Gastroesophageal sphincter (tissue), 4 donors: Measurements from ENCODE around the gene DPM2. TPM values are rescaled to one million over a fixed set of nuclear protein-coding genes. Genes with fewer than 3 reads are reported as not detected.

Experiments
- ATAC-seq: fragments of 150-250 bp; one replicate; pipeline ENCODE4 v1.9.1; 2016; ENCODE audit warnings: mild to moderate bottlenecking, moderate library complexity
- H3K27ac ChIP-seq, 4 donors: fragments of 200-600 bp; sonication (generic) in 3 of 4; 1 replicate in 3 of 4; 2 replicates in 1 of 4; pipeline ENCODE4 v1.5.1; 2016 to 2019
- H3K27me3 ChIP-seq: fragments of 200-600 bp; sonication (generic); one replicate; pipeline ENCODE4 v1.5.1; 2019
- H3K36me3 ChIP-seq, 2 donors: fragments of 200-600 bp; sonication (generic); one replicate each; pipeline ENCODE4 v1.5.1; 2019; ENCODE audit warnings: control low read depth in 1 of 2
- H3K4me1 ChIP-seq, 3 donors: fragments of 200-600 bp; sonication (generic); 1 replicate in 2 of 3; 2 replicates in 1 of 3; pipeline ENCODE4 v1.5.1; 2016 to 2019; ENCODE audit warnings: control low read depth in 2 of 3
- H3K4me3 ChIP-seq, 2 donors: fragments of 200-600 bp; sonication (generic); one replicate each; pipeline ENCODE4 v1.5.1; 2019; ENCODE audit warnings: mild to moderate bottlenecking in 1 of 2, moderate library complexity in 1 of 2
- H3K9me3 ChIP-seq, 3 donors: fragments of 200-600 bp; sonication (generic); one replicate each; pipeline ENCODE4 v1.5.1; 2017 to 2019; ENCODE audit warnings: control low read depth in 2 of 3
- EP300 ChIP-seq: sonication (generic); formaldehyde crosslinking; IDR thresholded peaks from one replicate; pipeline ENCODE4 v1.6.1; 2017; ENCODE audit warnings: antibody characterized with exemption, mild to moderate bottlenecking
- POLR2A ChIP-seq, 2 donors: fragments of 450-650 bp; IDR thresholded peaks; one replicate each; pipeline ENCODE4 v1.6.1; 2017; ENCODE audit warnings: antibody characterized with exemption in 2 of 2, mild to moderate bottlenecking in 2 of 2, moderate library complexity in 1 of 2
- POLR2AphosphoS5 ChIP-seq: sonication (generic); formaldehyde crosslinking; IDR thresholded peaks from one replicate; pipeline ENCODE4 v1.6.1; 2017; ENCODE audit warnings: antibody characterized with exemption
- WGBS, 2 donors: methylation state at CpG; one replicate each; pipeline ENCODE4 v1.1.5; 2018; ENCODE audit warnings: low coverage in 1 of 2; 5-methylcytosine and 5-hydroxymethylcytosine counted together
- total RNA-seq, 4 donors: library from RNA; depleted of rRNA; stranded (reverse); fragments of >200 nt; gene quantifications; one replicate each; pipeline ENCODE4 v1.1.0, GENCODE V29; 2016
- TF ChIP-seq, protein P1 (sequence below), 4 experiments: fragments of 200-600 bp in 2 of 4; fragments of 450-650 bp in 2 of 4; sonication (generic) in 1 of 4; IDR thresholded peaks; one replicate each; pipeline ENCODE4 v1.5.1; 2017 to 2019; ENCODE audit warnings: antibody characterized with exemption in 4 of 4, mild to moderate bottlenecking in 2 of 4, moderate library complexity in 2 of 4

DPM2 gene
- total RNA-seq, 4 donors from 2014 or later, result 8.9 to 15.0 (median 11.2) TPM

DNA sequence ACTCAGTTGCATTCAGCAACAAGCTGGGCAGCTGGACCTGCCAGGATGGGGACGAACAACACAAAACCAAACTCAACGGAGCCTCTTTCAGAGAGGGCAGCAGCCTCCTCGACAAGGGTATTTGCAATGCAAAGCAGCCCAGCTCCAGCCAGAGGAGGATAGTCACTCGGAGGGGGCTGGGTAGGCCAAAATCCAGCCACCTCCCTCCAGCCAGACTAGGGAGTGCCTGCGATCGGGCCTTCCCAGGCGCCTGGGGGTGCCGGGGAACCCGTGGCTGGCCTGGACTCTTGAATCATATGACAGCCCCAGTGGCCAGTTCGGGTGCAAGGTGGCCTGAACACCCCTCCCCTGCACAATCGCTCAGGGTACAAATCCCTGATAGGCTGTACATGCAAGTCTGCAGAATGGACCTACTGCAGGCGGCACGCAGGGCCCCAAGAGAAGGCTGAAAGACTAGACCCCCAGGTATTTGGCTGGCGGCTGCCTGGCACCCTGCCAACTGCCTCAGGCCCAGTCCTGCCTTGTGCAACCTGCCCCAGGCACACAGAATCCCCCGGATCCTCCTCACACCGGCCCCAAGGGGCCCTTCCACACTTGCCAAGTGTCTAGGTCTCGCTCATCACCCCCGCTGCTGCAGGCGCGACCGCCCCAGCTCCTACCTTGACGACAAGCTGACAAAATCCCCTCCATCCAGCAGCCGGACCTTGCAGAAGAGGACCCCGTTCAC lies 41.8 kb upstream of the DPM2 start:
- peak in 1 of 2 donors; percentile 15 for TF ChIP-seq POLR2A (IDR thresholded peaks at IDR 0.05)
- TF ChIP-seq, protein P1, sequence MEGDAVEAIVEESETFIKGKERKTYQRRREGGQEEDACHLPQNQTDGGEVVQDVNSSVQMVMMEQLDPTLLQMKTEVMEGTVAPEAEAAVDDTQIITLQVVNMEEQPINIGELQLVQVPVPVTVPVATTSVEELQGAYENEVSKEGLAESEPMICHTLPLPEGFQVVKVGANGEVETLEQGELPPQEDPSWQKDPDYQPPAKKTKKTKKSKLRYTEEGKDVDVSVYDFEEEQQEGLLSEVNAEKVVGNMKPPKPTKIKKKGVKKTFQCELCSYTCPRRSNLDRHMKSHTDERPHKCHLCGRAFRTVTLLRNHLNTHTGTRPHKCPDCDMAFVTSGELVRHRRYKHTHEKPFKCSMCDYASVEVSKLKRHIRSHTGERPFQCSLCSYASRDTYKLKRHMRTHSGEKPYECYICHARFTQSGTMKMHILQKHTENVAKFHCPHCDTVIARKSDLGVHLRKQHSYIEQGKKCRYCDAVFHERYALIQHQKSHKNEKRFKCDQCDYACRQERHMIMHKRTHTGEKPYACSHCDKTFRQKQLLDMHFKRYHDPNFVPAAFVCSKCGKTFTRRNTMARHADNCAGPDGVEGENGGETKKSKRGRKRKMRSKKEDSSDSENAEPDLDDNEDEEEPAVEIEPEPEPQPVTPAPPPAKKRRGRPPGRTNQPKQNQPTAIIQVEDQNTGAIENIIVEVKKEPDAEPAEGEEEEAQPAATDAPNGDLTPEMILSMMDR (IDR thresholded peaks at IDR 0.05), result peak in 2 of 4 experiments; percentile 14 to 17
- TF ChIP-seq POLR2AphosphoS5, result no peak
- ATAC-seq, result no peak
- peak overlapping the region; percentile 45 to 92 (median 90) for H3K27ac ChIP-seq
- no peaks in the 10 kb centered on the region for H3K9me3 ChIP-seq
- H3K36me3 ChIP-seq, result no peaks in the 10 kb centered on the region
- H3K27me3 ChIP-seq, result no peaks in the 10 kb centered on the region
- WGBS, 2 donors, result 0% methylated on average over 2 of the region's 24 CpGs; no CpG with 5 or more reads in 1 of the 2 donors
- H3K4me1 ChIP-seq, result peaks cover 4 to 75% (median 58%) of the 10 kb centered on the region in 3 donors
- peak overlapping the region; percentile 53 to 72 for H3K4me3 ChIP-seq

DNA sequence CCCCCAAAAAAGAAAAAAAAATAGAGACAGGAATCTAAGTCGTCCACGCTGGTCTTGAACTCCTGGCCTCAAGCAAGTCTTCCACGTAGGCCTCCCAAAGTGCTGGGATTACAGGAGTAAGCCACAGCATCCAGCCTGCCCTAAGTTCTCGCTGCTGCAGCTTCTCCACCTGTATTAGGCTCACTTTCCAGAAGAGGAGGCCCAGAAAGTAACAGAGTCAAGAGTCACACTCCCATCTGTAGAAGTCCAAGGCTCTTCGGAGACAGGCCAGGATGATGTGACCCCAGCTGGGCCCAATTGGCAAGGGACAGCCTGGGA lies 41.3 kb upstream of the DPM2 start:
- ATAC-seq, result no peak
- peak overlapping the region; percentile 10 to 92 (median 90) for H3K27ac ChIP-seq
- peaks cover 9 to 80% (median 64%) of the 10 kb centered on the region in 3 donors for H3K4me1 ChIP-seq

DNA sequence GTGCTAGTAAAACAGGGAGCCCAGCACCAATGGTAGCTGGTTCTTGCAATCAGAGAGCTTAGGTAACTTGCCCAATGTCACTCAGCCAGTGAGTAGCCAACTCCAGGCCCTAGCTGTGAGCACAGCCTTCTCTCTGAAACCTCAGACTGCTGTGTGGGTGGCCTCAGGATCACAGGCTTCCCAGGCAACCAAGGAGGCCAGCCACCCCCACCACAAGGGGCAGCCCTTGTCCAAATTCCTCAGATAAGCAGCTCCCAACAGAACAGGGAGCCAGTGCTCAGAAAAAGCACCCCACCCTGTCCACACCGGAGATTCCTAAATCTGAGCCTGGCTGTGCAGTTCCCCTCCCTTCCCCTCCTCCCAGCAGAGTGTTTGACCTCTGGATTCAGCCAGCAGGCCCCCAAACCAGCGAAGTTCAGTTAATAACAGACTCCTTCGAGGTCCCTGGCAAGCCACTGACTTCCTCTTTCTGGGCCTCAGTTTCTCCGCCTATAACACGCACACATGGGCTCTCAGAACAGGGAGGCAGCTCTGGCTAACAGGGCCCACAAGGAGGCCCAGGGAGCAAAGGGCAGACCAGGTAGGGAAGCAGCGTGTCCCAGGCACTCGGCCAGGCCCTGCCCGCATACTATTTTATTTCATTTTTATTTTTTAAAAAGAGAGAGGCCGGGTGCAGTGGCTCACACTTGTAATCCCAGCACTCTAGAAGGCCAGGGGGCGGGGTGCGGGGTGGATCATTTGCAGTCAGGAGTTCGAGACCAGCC lies 40.4 kb upstream of the DPM2 start:
- H3K36me3 ChIP-seq, result no peaks in the 10 kb centered on the region
- peaks cover 12 to 89% (median 73%) of the 10 kb centered on the region in 3 donors for H3K4me1 ChIP-seq
- H3K9me3 ChIP-seq, result no peaks in the 10 kb centered on the region
- 10 to 19% methylated on average over 4 to 7 of the region's 12 CpGs for WGBS, 2 donors
- peak overlapping the region; percentile 53 to 72 for H3K4me3 ChIP-seq
- peak overlapping the region; percentile 16 to 92 (median 90) for H3K27ac ChIP-seq
- ATAC-seq, result peak; percentile 26
- TF ChIP-seq POLR2AphosphoS5, result peak; percentile 20
- TF ChIP-seq EP300, result no peak
- TF ChIP-seq POLR2A (IDR thresholded peaks at IDR 0.05), result no peak
- no peaks in the 10 kb centered on the region for H3K27me3 ChIP-seq

More for the DNA sequence above, 41.3 kb upstream of the DPM2 start:
- no peaks in the 10 kb centered on the region for H3K36me3 ChIP-seq
- H3K27me3 ChIP-seq, result no peaks in the 10 kb centered on the region
- H3K9me3 ChIP-seq, result no peaks in the 10 kb centered on the region
- 33 to 36% methylated on average over 2 of the region's 5 CpGs for WGBS, 2 donors
- TF ChIP-seq EP300, result no peak
- TF ChIP-seq POLR2A (IDR thresholded peaks at IDR 0.05), result no peak
- TF ChIP-seq, protein P1 (IDR thresholded peaks at IDR 0.05), result no peak
- TF ChIP-seq POLR2AphosphoS5, result no peak
- peak overlapping the region; percentile 53 to 72 for H3K4me3 ChIP-seq

DNA sequence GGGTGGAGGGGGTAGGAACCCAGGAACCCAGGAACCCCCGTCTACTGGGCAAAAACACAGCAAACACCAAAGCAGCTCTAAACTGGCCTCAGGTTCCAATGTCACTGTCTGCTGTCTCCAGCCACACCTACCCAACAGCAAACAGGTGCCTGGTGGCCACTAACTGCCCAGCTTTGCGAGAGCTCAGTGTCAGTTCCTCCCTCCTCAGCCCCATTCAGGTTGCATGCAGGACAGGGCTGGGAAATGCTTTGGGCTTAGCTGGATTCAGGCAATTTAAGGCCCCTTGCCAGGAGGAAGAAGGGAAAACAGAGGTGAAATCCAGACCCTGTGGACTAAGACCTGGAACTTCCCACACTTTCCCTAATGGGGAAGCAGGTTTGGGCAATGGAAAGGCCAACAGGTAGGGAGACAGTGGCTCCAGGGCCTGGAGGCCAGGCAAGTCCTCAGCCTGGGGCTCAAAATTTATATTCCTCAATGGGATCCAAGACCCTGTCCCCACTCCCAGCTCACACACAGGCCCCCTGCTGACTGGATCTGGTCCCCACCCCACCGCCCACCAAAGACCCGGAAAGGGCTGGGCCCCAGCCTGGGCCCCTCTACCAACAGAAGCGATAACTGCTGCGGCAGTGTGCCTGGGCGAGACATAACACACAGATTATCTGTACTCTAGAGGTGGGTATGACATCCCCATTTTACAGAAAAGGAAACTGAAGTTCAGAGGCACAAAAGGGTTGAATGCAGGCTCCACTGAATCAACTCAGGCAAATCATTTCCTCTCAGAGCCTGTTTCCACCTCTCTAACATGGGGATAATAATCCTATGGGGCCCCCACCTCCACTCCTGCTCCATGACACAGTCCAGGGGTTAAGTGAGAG lies 39.6 kb upstream of the DPM2 start:
- Histone ChIP-seq H3K27ac (peak overlapping the region; percentile 16 to 92 (median 90)), H3K4me1 (peaks cover 20 to 90% (median 81%) of the 10 kb centered on the region in 3 donors), H3K9me3 (no peaks in the 10 kb centered on the region), H3K4me3 (peak overlapping the region; percentile 4 to 72), H3K36me3 (no peaks in the 10 kb centered on the region), H3K27me3 (no peaks in the 10 kb centered on the region)
- TF ChIP-seq, protein P1 (IDR thresholded peaks at IDR 0.05), result no peak
- TF ChIP-seq POLR2AphosphoS5 (no peak), EP300 (no peak), POLR2A (IDR thresholded peaks at IDR 0.05) (no peak)
- no CpG with 5 or more reads among the region's 7 CpGs for WGBS, 2 donors
- ATAC-seq, result no peak

DNA sequence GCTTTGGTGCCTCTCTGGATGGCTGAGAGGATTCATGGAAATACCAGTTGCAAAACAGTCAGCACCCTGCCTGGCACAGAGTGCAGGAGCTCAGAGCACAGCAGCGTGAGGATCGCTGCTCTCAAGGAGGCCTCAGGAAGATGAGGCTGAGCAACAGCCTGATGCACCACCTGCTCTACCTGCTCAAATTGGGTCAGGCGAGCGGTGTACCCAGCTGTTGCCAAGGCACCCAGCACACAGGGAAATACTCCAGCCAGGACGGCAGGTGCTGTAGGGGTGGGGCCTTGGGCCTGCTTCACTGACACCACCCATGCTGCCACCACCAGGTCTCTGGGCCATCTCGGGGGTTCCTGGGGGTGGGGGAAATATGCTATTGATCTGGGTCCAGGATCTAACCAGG lies 38.8 kb upstream of the DPM2 start:
- WGBS, 2 donors, result 90% methylated on average over 2 of the region's 6 CpGs; no CpG with 5 or more reads in 1 of the 2 donors
- Histone ChIP-seq H3K4me1 (peaks cover 21 to 90% (median 85%) of the 10 kb centered on the region in 3 donors), H3K36me3 (no peaks in the 10 kb centered on the region), H3K4me3 (peak overlapping the region in 1 of 2 donors; percentile 72), H3K9me3 (no peaks in the 10 kb centered on the region), H3K27me3 (no peaks in the 10 kb centered on the region), H3K27ac (peak overlapping the region in 3 of 4 donors; percentile 89 to 92 (median 92))
- TF ChIP-seq POLR2AphosphoS5, result no peak
- TF ChIP-seq, protein P1 (IDR thresholded peaks at IDR 0.05), result no peak
- no peak for ATAC-seq
